HG03457 (cell line): Measurements from ENCODE around the gene PTPRO.

Experiments used
- ATAC-seq: cut with Tn5 transposase; IDR thresholded peaks from one replicate; pipeline ENCODE4 v1.9.1; 2021; ENCODE audit warnings: moderate number of reproducible peaks; ENCODE audit not compliant: unreplicated experiment

Gene PTPRO

GRCh38 chr12:15443611-15444010 is 121.3 kb downstream of the PTPRO start:
- no peak for ATAC-seq

- ATAC-seq = no peak
Measured at GRCh38 chr12:15444523-15444922, 122.2 kb downstream of the PTPRO start.

GRCh38 chr12:15446807-15447206 is 124.5 kb downstream of the PTPRO start:
- no peak for ATAC-seq

GRCh38 chr12:15453613-15454012 is 131.3 kb downstream of the PTPRO start:
- no peak for ATAC-seq

GRCh38 chr12:15458008-15458407 is 135.7 kb downstream of the PTPRO start:
- no peak for ATAC-seq

GRCh38 chr12:15468911-15469310 is 146.6 kb downstream of the PTPRO start:
- ATAC-seq = no peak

- ATAC-seq = no peak
Measured at GRCh38 chr12:15469356-15469755, 147.0 kb downstream of the PTPRO start.

- ATAC-seq = no peak
Measured at GRCh38 chr12:15472036-15472435, 149.7 kb downstream of the PTPRO start.

GRCh38 chr12:15474766-15475165 is 152.5 kb downstream of the PTPRO start:
- ATAC-seq = no peak

GRCh38 chr12:15477761-15478160 is 155.5 kb downstream of the PTPRO start:
- no peak for ATAC-seq

- no peak for ATAC-seq
Measured at GRCh38 chr12:15481846-15482245, 159.5 kb downstream of the PTPRO start.

GRCh38 chr12:15485466-15485865 is 163.2 kb downstream of the PTPRO start:
- ATAC-seq = no peak

GRCh38 chr12:15486859-15487258 is 164.6 kb downstream of the PTPRO start:
- ATAC-seq = no peak

- no peak for ATAC-seq
Measured at GRCh38 chr12:15488481-15488880, 166.2 kb downstream of the PTPRO start.

- ATAC-seq = no peak
Measured at GRCh38 chr12:15494329-15495046, 172.2 kb downstream of the PTPRO start.

GRCh38 chr12:15495746-15496145 is 173.4 kb downstream of the PTPRO start:
- ATAC-seq = no peak

- no peak for ATAC-seq
Measured at GRCh38 chr12:15496738-15497137, 174.4 kb downstream of the PTPRO start.

GRCh38 chr12:15497671-15498292 is 175.5 kb downstream of the PTPRO start:
- no peak for ATAC-seq

GRCh38 chr12:15502211-15502610 is 179.9 kb downstream of the PTPRO start:
- no peak for ATAC-seq

- no peak for ATAC-seq
Measured at GRCh38 chr12:15505616-15506015, 183.3 kb downstream of the PTPRO start.

GRCh38 chr12:15515010-15515409 is 192.7 kb downstream of the PTPRO start:
- ATAC-seq = no peak

GRCh38 chr12:15520083-15520482 is 197.8 kb downstream of the PTPRO start:
- ATAC-seq = no peak

- no peak for ATAC-seq
Measured at GRCh38 chr12:15520844-15521243, 198.5 kb downstream of the PTPRO start.
